ENCODE measurements around the gene SBF2. TPM values are rescaled to one million over a fixed set of nuclear protein-coding genes. Genes with fewer than 3 reads are reported as not detected.

SBF2 gene
- total RNA-seq, 4 donors from 2014 or later: 53.8 to 125 (median 76.4) TPM

DNA sequence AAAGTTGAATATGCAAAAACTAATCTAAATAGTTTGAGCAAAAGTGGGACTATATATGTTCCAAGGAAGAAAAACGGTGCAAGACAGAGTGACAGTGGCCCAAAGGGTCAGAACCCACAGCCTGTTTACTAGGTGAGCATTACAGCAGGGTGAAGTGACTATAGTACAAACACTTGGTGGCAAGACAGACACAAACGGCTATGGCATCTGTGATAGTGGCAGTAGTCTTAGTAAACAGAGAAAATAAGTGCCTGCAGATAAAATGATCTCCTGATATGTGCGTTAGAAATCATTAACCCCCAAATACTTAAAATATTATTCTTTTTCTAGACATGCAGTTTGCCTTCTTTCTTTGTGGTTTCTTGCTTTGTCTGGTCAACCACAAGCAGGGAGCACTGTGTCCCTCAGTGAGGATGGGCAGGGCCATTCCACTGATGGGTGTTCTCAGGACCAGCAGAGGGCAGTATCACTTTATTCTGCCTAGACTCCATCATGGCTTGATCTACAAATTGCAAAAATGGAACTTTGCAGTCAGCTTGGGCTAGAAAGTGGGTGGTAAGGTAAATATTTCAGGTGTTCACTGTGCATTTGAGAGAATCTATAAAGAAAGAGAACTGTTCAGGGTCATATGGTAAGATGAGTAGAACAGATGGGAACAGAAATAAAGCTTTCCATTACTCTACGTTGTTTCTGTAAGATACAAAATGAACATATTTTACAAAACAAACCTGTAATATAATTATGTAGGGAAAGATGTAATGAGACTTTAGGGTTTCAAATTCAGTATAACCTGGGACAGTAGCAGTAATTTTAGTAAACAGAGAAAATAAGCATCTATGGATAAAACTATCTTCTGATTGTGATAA lies 431.9 kb downstream of the SBF2 start:
- ATAC-seq (ENCODE audit: low FRiP score) (no peak), DNase-seq (ENCODE audit: low spot score) (no peak)
- TF ChIP-seq CTCF (IDR thresholded peaks at IDR 0.05): no peak

- ATAC-seq (ENCODE audit: low FRiP score) (no peak), DNase-seq (ENCODE audit: low spot score) (no peak)
- TF ChIP-seq CTCF (IDR thresholded peaks at IDR 0.05): no peak
Observed at GRCh38 chr11:9859554-9860305, 434.3 kb downstream of the SBF2 start.

DNA sequence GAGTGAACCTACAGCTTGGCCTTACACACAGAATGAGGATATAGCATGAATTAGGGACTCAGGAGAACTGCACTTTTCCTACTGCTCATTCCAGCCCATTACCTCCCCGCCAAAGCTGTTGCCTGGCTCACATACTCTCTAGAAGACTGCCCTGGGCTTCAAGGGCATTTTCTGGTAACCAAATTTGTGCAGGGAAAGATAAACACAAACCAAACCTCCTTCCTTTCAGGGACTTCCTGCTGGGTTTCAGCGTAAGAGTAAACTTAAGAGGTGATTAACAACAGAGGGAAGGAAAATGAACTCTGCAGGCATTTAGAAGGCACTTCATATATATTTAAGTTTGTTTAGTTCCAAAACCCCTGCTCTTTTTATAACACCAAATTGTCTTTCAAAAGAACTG lies 435.2 kb downstream of the SBF2 start:
- no peak for TF ChIP-seq CTCF (IDR thresholded peaks at IDR 0.05)

GRCh38 chr11:9858218-9858617 lies 435.8 kb downstream of the SBF2 start:
- DNase-seq (ENCODE audit: low spot score) (no peak), ATAC-seq (ENCODE audit: low FRiP score) (no peak)
- TF ChIP-seq CTCF (IDR thresholded peaks at IDR 0.05): no peak

More for the DNA sequence above, 435.2 kb downstream of the SBF2 start:
- DNase-seq (ENCODE audit: low spot score): no peak
- ATAC-seq (ENCODE audit: low FRiP score): no peak

DNA sequence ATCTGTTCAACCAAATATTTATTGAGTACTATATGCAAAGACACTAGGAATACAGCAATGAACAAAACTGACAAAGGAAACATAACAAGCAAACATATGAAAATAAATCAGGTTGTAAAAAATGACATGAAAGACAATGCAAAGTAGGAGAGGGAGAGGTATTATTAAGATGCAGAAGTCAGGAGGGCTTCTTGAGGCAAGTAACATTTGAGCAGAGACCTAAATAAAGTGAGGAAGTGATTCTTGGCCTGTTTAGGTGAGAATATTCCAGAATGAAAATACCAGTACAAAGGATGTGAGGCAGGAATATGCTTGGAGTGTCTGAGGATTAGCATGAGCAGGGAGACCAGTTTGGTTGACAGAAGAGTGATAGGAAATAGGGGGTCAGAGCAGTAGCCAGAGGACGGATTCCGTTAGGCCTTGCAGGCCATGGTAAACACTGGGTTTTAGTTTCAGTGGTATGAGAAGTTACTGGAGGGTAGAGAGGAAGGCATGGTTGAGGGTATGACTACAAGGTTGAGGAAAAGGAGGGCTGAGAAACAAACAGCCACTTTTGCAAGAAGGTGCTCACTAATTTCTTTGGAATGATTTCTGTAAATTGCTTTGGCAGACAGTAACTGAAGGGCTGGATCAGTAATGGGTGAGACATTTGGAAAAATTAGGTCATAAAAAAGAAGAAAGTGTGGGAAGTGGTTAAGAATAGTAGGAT lies 438.3 kb downstream of the SBF2 start:
- no peak for TF ChIP-seq CTCF (IDR thresholded peaks at IDR 0.05)
- no peak for DNase-seq (ENCODE audit: low spot score)
- peak; percentile 39 for ATAC-seq (ENCODE audit: low FRiP score)

DNA sequence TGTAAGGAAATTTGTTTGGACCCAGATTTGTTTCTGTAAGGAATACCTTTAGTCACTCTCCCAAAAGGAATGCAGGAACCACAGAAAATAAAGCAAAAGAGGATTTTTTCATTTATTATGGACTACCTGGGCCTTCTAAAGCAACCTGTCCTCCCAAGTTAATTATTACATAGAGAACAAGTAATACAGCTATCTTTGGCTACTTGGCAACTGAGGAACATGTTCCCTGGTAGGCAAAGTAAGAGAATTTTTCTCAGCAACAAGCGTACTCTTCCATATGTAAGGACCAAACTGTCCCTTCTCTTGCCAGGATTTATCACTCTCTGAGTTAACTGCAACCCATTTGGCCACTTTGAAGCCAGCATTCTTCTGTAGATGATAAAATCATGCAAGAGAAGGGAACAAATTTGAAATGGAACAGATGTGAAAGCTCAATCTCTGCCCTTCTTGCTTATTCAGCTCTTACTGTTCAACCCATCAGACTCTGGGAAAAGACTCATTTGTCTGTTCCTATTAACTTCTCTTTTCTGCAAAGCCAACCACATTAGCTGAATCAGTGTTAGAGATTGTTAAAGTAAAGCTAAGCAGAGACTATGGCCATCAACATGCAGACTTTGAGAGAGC lies 440.0 kb downstream of the SBF2 start:
- no peak for DNase-seq (ENCODE audit: low spot score)
- no peak for TF ChIP-seq CTCF (IDR thresholded peaks at IDR 0.05)
- no peak for ATAC-seq (ENCODE audit: low FRiP score)
